Smooth muscle cell (in vitro differentiated cells): ENCODE measurements around the gene LDB2. TPM values are rescaled to one million over a fixed set of nuclear protein-coding genes. Genes with fewer than 3 reads are reported as not detected.

ENCODE experiments used
- DNase-seq: peaks from one replicate; lab custom pipeline; 2025; ENCODE audit not compliant: unreplicated experiment; lab: John Stamatoyannopoulos, UW
- H2AFZ ChIP-seq: fragments of 200-600 bp; sonication (generic); 2 replicates; pipeline ENCODE4 v1.6.0; 2016; ENCODE audit warnings: antibody characterized with exemption, low read depth, mild to moderate bottlenecking
- H3F3A ChIP-seq: fragments of 200-600 bp; sonication (generic); 2 replicates; pipeline ENCODE4 v1.6.0; 2017; ENCODE audit warnings: antibody characterized with exemption, low read depth
- H3K27ac ChIP-seq: fragments of 200-600 bp; sonication (generic); 2 replicates; pipeline ENCODE4 v1.5.1; 2016; ENCODE audit warnings: low read depth, mild to moderate bottlenecking
- H3K27me3 ChIP-seq: fragments of 200-600 bp; sonication (generic); 2 replicates; pipeline ENCODE4 v1.6.1; 2016; ENCODE audit warnings: low read depth, mild to moderate bottlenecking
- H3K36me3 ChIP-seq: fragments of 200-600 bp; sonication (generic); 2 replicates; pipeline ENCODE4 v1.5.1; 2016; ENCODE audit warnings: low read depth
- H3K4me1 ChIP-seq: fragments of 200-600 bp; sonication (generic); 2 replicates; pipeline ENCODE4 v1.5.1; 2016; ENCODE audit warnings: low read depth
- H3K4me2 ChIP-seq: fragments of 200-600 bp; sonication (generic); 2 replicates; pipeline ENCODE4 v1.6.0; 2016; ENCODE audit warnings: mild to moderate bottlenecking
- H3K4me3 ChIP-seq: fragments of 200-600 bp; sonication (generic); 2 replicates; pipeline ENCODE4 v1.5.1; 2016; ENCODE audit warnings: mild to moderate bottlenecking
- H3K79me2 ChIP-seq: fragments of 200-600 bp; sonication (generic); 2 replicates; pipeline ENCODE4 v1.6.0; 2016; ENCODE audit warnings: low read depth, mild to moderate bottlenecking
- H3K9ac ChIP-seq: fragments of 200-600 bp; sonication (generic); 2 replicates; pipeline ENCODE4 v1.6.0; 2016; ENCODE audit warnings: low read depth
- H3K9me3 ChIP-seq: fragments of 200-600 bp; sonication (generic); replicated peaks from 2 replicates; pipeline ENCODE4 v1.5.1; 2016; ENCODE audit warnings: low read depth
- H4K20me1 ChIP-seq: fragments of 200-600 bp; sonication (generic); 2 replicates; pipeline ENCODE4 v1.6.0; 2016; ENCODE audit warnings: low read depth
- WGBS: methylation state at CpG from one replicate; pipeline ENCODE4 v1.1.7; 2016; ENCODE audit warnings: low lambda C conversion rate; 5-methylcytosine and 5-hydroxymethylcytosine counted together
- polyA plus RNA-seq: library from polyadenylated mRNA; unstranded; fragments of >200 nt; fragmentation: Nextera tagmentation; extraction: Ambion mirVana; gene quantifications from 2 replicates; pipeline ENCODE4 v1.2.1, GENCODE V29; 2016
- total RNA-seq: library from RNA; depleted of rRNA; stranded (reverse); fragments of >200 nt; gene quantifications from 2 replicates; pipeline ENCODE4 v1.2.3, GENCODE V29; 2014
- TF ChIP-seq, protein P1 (sequence below): fragments of 200-600 bp; sonication (generic); IDR thresholded peaks from 2 replicates; pipeline ENCODE4 v1.5.1; 2017; ENCODE audit warnings: borderline replicate concordance, mild to moderate bottlenecking, antibody characterized with exemption; ENCODE audit not compliant: insufficient read depth, poor library complexity, severe bottlenecking

LDB2 gene
- total and polyA plus RNA-seq, 2 experiments from 2014 or later, result 30.6 to 61.5 TPM

DNA sequence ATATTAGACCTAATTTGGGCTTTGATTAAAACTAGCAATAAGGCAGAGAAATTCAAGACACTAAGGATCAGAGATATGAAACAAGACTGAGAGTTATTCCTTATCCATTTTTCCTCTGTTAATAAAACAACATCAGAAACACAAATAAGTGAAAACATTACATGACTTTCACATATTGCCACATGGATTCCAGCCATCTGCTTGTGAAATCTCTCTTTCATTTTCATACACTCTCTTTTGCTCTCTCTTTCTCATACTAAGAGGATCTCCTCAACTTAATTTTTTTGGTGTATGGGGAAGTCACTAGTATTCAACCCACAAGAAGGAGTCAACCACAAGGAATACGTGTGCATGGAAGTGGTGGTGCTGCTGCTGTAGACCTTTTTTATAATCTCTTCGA is 183.0 kb downstream of the LDB2 start:
- no peak overlapping the region for H3K27ac ChIP-seq

DNA sequence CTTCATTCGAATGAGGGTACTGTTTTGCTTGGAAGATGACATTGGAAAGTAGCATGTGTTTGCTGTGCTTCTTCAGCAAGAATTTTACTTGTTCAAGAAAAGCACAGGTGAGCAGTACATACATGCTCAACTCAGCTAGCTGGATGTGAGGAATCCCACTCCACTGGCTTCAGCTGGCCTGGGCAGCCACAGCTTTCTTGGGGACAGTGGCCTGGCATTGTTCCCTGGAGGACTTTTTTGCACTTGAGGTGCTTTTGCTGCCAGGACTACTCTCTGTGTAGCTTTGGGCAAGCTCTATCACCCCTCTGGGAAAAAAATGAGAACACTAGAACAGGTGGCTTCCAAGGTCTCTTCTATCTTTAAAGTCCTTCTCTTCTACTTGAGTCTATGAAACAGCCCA is 184.3 kb downstream of the LDB2 start:
- no peaks in the 10 kb centered on the region for H3F3A ChIP-seq
- TF ChIP-seq, protein P1, sequence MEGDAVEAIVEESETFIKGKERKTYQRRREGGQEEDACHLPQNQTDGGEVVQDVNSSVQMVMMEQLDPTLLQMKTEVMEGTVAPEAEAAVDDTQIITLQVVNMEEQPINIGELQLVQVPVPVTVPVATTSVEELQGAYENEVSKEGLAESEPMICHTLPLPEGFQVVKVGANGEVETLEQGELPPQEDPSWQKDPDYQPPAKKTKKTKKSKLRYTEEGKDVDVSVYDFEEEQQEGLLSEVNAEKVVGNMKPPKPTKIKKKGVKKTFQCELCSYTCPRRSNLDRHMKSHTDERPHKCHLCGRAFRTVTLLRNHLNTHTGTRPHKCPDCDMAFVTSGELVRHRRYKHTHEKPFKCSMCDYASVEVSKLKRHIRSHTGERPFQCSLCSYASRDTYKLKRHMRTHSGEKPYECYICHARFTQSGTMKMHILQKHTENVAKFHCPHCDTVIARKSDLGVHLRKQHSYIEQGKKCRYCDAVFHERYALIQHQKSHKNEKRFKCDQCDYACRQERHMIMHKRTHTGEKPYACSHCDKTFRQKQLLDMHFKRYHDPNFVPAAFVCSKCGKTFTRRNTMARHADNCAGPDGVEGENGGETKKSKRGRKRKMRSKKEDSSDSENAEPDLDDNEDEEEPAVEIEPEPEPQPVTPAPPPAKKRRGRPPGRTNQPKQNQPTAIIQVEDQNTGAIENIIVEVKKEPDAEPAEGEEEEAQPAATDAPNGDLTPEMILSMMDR, result no peak
- H3K4me1 ChIP-seq, result peaks cover 3% of the 10 kb centered on the region
- no peaks in the 10 kb centered on the region for H3K9me3 ChIP-seq
- peaks cover 2% of the 10 kb centered on the region for H3K79me2 ChIP-seq
- WGBS, result 91% methylated on average over 1 of the region's 1 CpG
- DNase-seq, result no peak
- H3K27me3 ChIP-seq, result no peaks in the 10 kb centered on the region
- H4K20me1 ChIP-seq, result no peaks in the 10 kb centered on the region
- H2AFZ ChIP-seq, result no peak overlapping the region
- no peak overlapping the region for H3K27ac ChIP-seq
- no peak overlapping the region for H3K4me2 ChIP-seq
- H3K9ac ChIP-seq, result no peak overlapping the region
- H3K4me3 ChIP-seq, result no peak overlapping the region
- no peaks in the 10 kb centered on the region for H3K36me3 ChIP-seq

More for the DNA sequence above, 183.0 kb downstream of the LDB2 start:
- Histone ChIP-seq H3K79me2 (peaks cover 2% of the 10 kb centered on the region), H3K36me3 (no peaks in the 10 kb centered on the region), H3K27me3 (no peaks in the 10 kb centered on the region), H3F3A (no peaks in the 10 kb centered on the region), H3K9ac (no peak overlapping the region), H3K9me3 (no peaks in the 10 kb centered on the region), H3K4me3 (no peak overlapping the region), H2AFZ (no peak overlapping the region), H4K20me1 (no peaks in the 10 kb centered on the region), H3K4me2 (no peak overlapping the region), H3K4me1 (peaks cover 3% of the 10 kb centered on the region)
- TF ChIP-seq, protein P1, result no peak
- no peak for DNase-seq
- WGBS, result 91% methylated on average over 2 of the region's 2 CpGs

DNA sequence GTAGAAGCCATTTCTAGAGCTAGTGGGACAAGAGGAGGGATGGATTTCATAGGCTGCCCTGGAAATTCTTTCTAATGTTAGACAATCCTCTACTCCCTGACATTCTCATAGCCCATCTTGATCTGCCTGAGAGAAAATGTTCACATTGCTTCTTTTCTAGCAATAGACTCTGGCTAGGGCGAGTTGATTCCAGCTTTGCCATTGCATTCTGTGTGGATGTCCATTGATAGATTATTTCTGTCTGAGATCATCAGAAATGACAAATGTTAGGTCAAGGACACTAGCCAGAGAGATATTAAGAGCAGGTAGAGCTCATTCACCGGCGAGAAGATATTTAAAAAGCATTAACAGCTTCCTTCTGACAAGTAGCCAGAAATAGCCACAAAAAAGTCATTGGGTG is 184.7 kb downstream of the LDB2 start:
- peaks cover 2% of the 10 kb centered on the region for H3K79me2 ChIP-seq
- no peaks in the 10 kb centered on the region for H4K20me1 ChIP-seq
- H3K27ac ChIP-seq, result no peak overlapping the region
- no peak overlapping the region for H2AFZ ChIP-seq
- no peaks in the 10 kb centered on the region for H3F3A ChIP-seq
- H3K4me3 ChIP-seq, result no peak overlapping the region
- 99% methylated on average over 3 of the region's 3 CpGs for WGBS
- no peak for DNase-seq
- H3K27me3 ChIP-seq, result no peaks in the 10 kb centered on the region
- no peaks in the 10 kb centered on the region for H3K9me3 ChIP-seq
- H3K36me3 ChIP-seq, result no peaks in the 10 kb centered on the region
- TF ChIP-seq, protein P1, result no peak
- no peak overlapping the region for H3K9ac ChIP-seq
- no peak overlapping the region for H3K4me2 ChIP-seq
- peaks cover 3% of the 10 kb centered on the region for H3K4me1 ChIP-seq

DNA sequence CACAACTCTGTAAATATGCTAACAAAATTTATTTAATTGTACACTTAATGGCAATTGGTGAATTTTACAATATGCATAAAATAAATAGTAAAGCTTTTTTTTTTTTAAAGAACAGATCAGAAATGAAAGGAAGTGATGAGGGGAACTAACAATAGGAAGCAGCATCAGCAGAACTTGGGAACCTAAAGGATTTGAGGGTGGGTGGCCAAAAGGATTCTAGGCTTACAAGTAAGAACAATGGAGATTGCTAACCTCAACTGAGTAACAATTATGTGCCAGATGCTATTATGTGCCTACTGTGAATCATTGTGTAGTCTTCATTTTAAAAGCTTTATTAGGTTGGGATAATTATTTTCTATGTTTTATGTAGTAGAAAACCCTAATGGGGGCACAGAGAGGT is 185.2 kb downstream of the LDB2 start:
- DNase-seq, result no peak
- no peaks in the 10 kb centered on the region for H3K27me3 ChIP-seq
- no peaks in the 10 kb centered on the region for H3K9me3 ChIP-seq
- no peaks in the 10 kb centered on the region for H3F3A ChIP-seq
- TF ChIP-seq, protein P1, result no peak
- peaks cover 2% of the 10 kb centered on the region for H3K79me2 ChIP-seq
- H3K4me3 ChIP-seq, result no peak overlapping the region
- H3K36me3 ChIP-seq, result no peaks in the 10 kb centered on the region
- no peaks in the 10 kb centered on the region for H4K20me1 ChIP-seq
- no peak overlapping the region for H2AFZ ChIP-seq
- peaks cover 3% of the 10 kb centered on the region for H3K4me1 ChIP-seq
- no peak overlapping the region for H3K9ac ChIP-seq
- H3K27ac ChIP-seq, result no peak overlapping the region
- no peak overlapping the region for H3K4me2 ChIP-seq
